Liver (tissue), 9 donors: ENCODE data around the gene HS6ST3. TPM values are rescaled to one million over a fixed set of nuclear protein-coding genes. Genes with fewer than 3 reads are reported as not detected.

Experiments used
- DNase-seq: peaks from one replicate; pipeline ENCODE4 v3.0.0-alpha.2; 2017; ENCODE audit warnings: low spot score
- H3K27ac ChIP-seq, 2 donors: one replicate each; pipeline ENCODE4 v1.7.0; 2013; ENCODE audit warnings: inconsistent platforms in 2 of 2, low read length in 2 of 2, control low read depth in 1 of 2, low read depth in 1 of 2, mild to moderate bottlenecking in 1 of 2
- H3K27me3 ChIP-seq, 4 donors: one replicate each; pipeline versions ENCODE4 v1.6.1 to v1.7.0; 2013; ENCODE audit warnings: low read length in 3 of 4, inconsistent platforms in 1 of 4, mild to moderate bottlenecking in 1 of 4, moderate library complexity in 1 of 4; ENCODE audit not compliant: control insufficient read depth in 4 of 4, insufficient read depth in 4 of 4
- H3K36me3 ChIP-seq, 4 donors: one replicate each; pipeline versions ENCODE4 v1.6.1 to v1.7.0; 2013; ENCODE audit warnings: low read length in 3 of 4, mild to moderate bottlenecking in 3 of 4, low read depth in 1 of 4, moderate library complexity in 1 of 4; ENCODE audit not compliant: control insufficient read depth in 4 of 4, insufficient read depth in 3 of 4
- H3K4me1 ChIP-seq, 4 donors: one replicate each; pipeline versions ENCODE4 v1.6.1 to v1.7.0; 2013; ENCODE audit warnings: low read length in 3 of 4, mild to moderate bottlenecking in 3 of 4, moderate library complexity in 1 of 4; ENCODE audit not compliant: control insufficient read depth in 4 of 4, insufficient read depth in 4 of 4
- H3K4me3 ChIP-seq, 3 donors: one replicate each; pipeline versions ENCODE4 v1.6.1 to v1.7.0; 2013; ENCODE audit warnings: low read length in 3 of 3, control low read depth in 1 of 3, low read depth in 1 of 3, mild to moderate bottlenecking in 1 of 3
- H3K9ac ChIP-seq, 2 donors: one replicate each; pipeline ENCODE4 v1.7.0; 2013; ENCODE audit warnings: low read length in 2 of 2, mild to moderate bottlenecking in 2 of 2, moderate library complexity in 2 of 2, control low read depth in 1 of 2, low read depth in 1 of 2
- H3K9me3 ChIP-seq, 4 donors: one replicate each; pipeline versions ENCODE4 v1.6.1 to v1.7.0; 2013; ENCODE audit warnings: low read length in 3 of 4; ENCODE audit not compliant: control insufficient read depth in 4 of 4
- EGR1 ChIP-seq, 2 donors: IDR thresholded peaks; 2 replicates each; pipeline ENCODE4 v1.6.1; 2016 to 2018; ENCODE audit warnings: antibody characterized with exemption in 2 of 2, low read depth in 2 of 2
- FOXA2 ChIP-seq: IDR thresholded peaks from 2 replicates; pipeline ENCODE4 v1.6.1; 2016; ENCODE audit warnings: antibody characterized with exemption
- GABPA ChIP-seq, 2 donors: IDR thresholded peaks in 1 of 2; conservative IDR thresholded peaks in 1 of 2; 2 replicates each; pipeline ENCODE4 v1.6.1; 2016; ENCODE audit warnings: antibody characterized with exemption in 2 of 2, mild to moderate bottlenecking in 1 of 2, moderate library complexity in 1 of 2
- HNF4A ChIP-seq, 2 donors: conservative IDR thresholded peaks; 2 replicates each; pipeline ENCODE4 v1.6.1; 2016; ENCODE audit warnings: antibody characterized with exemption in 2 of 2, mild to moderate bottlenecking in 2 of 2
- HNF4G ChIP-seq: IDR thresholded peaks from 2 replicates; pipeline ENCODE4 v1.6.1; 2016; ENCODE audit warnings: antibody characterized with exemption
- JUND ChIP-seq, 2 donors: IDR thresholded peaks; 2 replicates each; pipeline ENCODE4 v1.6.1; 2016; ENCODE audit warnings: antibody characterized with exemption in 2 of 2
- NR2F2 ChIP-seq: IDR thresholded peaks from 2 replicates; pipeline ENCODE4 v1.6.1; 2016; ENCODE audit warnings: antibody characterized with exemption
- RAD21 ChIP-seq, 2 donors: IDR thresholded peaks; 2 replicates each; pipeline ENCODE4 v1.6.1; 2016; ENCODE audit warnings: antibody characterized with exemption in 2 of 2, mild to moderate bottlenecking in 2 of 2
- RXRA ChIP-seq, 2 donors: IDR thresholded peaks; 2 replicates each; pipeline ENCODE4 v1.6.1; 2017 to 2018; ENCODE audit warnings: antibody characterized with exemption in 2 of 2, mild to moderate bottlenecking in 1 of 2
- SP1 ChIP-seq: IDR thresholded peaks from 2 replicates; pipeline ENCODE4 v1.6.1; 2018; ENCODE audit warnings: antibody characterized with exemption, mild to moderate bottlenecking
- TAF1 ChIP-seq: conservative IDR thresholded peaks from 2 replicates; pipeline ENCODE4 v1.6.1; 2016; ENCODE audit warnings: antibody characterized with exemption, mild to moderate bottlenecking
- WGBS: extraction: QIAGEN DNeasy Blood & Tissue Kit; methylation state at CpG from one replicate; pipeline ENCODE4 v1.1.7; 2013; 5-methylcytosine and 5-hydroxymethylcytosine counted together
- polyA plus RNA-seq, 2 donors: library from polyadenylated mRNA; stranded (reverse) in 1 of 2; unstranded in 1 of 2; fragments of 200-250 nt in 1 of 2; fragments of >200 nt in 1 of 2; fragmentation: Nextera tagmentation in 1 of 2; extraction: Ambion mirVana in 1 of 2; gene quantifications; one replicate each; pipeline versions ENCODE4 v1.2.1 to v1.2.3, GENCODE V29; 2013 to 2015
- total RNA-seq, 2 donors: library from RNA; depleted of rRNA; stranded (reverse); fragments of >200 nt; gene quantifications; one replicate each; pipeline ENCODE4 v1.2.3, GENCODE V29; 2014
- TF ChIP-seq, protein P1 (sequence below): IDR thresholded peaks from 2 replicates; pipeline ENCODE4 v1.6.1; 2016; ENCODE audit warnings: antibody characterized with exemption
- TF ChIP-seq, protein P2 (sequence below): fragments of 150-350 bp; IDR thresholded peaks from 2 replicates; pipeline ENCODE4 v1.5.1; 2017; ENCODE audit warnings: improper control_type of control experiment, low read depth, low read length; ENCODE audit not compliant: missing input control
- TF ChIP-seq, protein P3 (sequence below): IDR thresholded peaks from 2 replicates; pipeline ENCODE4 v1.6.1; 2016; ENCODE audit warnings: antibody characterized with exemption
- TF ChIP-seq, protein P4 (sequence below): IDR thresholded peaks from 2 replicates; pipeline ENCODE4 v1.6.1; 2016; ENCODE audit warnings: antibody characterized with exemption, mild to moderate bottlenecking
- TF ChIP-seq, protein P5 (sequence below): IDR thresholded peaks from 2 replicates; pipeline ENCODE4 v1.6.1; 2016; ENCODE audit warnings: antibody characterized with exemption
- donor health status: healthy.
- donor health status: healthy.
- donor health status: healthy.
- donor health status: healthy.
- donor health status: healthy.

HS6ST3 gene
- total and polyA plus RNA-seq, 4 donors, result under 0.01 TPM; not detected in 3

DNA sequence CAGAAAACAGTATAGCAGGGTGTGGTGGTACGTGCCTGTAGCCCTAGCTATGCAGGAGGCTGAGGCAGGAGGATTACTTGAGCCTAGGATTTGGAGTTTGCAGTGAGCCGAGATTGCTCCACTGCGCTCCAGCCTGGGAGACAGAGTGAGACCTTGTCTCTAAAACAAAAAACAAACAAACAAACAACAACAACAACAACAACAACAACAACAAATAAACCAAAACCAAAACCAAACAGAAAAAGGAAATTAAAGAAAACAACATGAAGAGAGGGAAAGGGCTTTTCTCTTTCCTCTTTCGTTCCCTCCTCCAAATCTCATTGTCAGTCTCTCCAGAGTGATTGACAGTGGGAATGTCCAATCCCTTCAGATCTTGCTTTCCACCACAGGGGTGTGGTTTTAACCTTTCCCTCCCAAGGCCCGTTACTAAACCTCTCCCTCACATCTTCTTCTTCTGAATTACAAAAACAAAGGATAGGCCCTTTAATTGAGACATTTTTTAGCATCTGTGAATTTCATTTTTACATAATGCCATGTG, 341.2 kb downstream of the HS6ST3 start:
- DNase-seq, result no peak
- 72% methylated on average over 5 of the region's 5 CpGs for WGBS
- no peak overlapping the region for H3K9ac ChIP-seq
- no peaks in the 10 kb centered on the region for H3K27me3 ChIP-seq
- H3K4me3 ChIP-seq, result no peak overlapping the region
- no peak overlapping the region for H3K27ac ChIP-seq
- TF ChIP-seq, protein P1, sequence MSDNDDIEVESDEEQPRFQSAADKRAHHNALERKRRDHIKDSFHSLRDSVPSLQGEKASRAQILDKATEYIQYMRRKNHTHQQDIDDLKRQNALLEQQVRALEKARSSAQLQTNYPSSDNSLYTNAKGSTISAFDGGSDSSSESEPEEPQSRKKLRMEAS, result no peak
- TF ChIP-seq, protein P2, sequence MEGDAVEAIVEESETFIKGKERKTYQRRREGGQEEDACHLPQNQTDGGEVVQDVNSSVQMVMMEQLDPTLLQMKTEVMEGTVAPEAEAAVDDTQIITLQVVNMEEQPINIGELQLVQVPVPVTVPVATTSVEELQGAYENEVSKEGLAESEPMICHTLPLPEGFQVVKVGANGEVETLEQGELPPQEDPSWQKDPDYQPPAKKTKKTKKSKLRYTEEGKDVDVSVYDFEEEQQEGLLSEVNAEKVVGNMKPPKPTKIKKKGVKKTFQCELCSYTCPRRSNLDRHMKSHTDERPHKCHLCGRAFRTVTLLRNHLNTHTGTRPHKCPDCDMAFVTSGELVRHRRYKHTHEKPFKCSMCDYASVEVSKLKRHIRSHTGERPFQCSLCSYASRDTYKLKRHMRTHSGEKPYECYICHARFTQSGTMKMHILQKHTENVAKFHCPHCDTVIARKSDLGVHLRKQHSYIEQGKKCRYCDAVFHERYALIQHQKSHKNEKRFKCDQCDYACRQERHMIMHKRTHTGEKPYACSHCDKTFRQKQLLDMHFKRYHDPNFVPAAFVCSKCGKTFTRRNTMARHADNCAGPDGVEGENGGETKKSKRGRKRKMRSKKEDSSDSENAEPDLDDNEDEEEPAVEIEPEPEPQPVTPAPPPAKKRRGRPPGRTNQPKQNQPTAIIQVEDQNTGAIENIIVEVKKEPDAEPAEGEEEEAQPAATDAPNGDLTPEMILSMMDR, result no peak
- TF ChIP-seq GABPA (IDR thresholded peaks at IDR 0.05 in 1 of 2, conservative IDR thresholded peaks at IDR 0.05 in 1 of 2) (no peak), RAD21 (IDR thresholded peaks at IDR 0.05) (no peak), NR2F2 (no peak), EGR1 (IDR thresholded peaks at IDR 0.05; ENCODE audit: low read depth in 2 of 2) (no peak), TAF1 (no peak), HNF4G (no peak), SP1 (no peak), FOXA2 (no peak), HNF4A (conservative IDR thresholded peaks at IDR 0.05) (no peak)
- TF ChIP-seq, protein P3, sequence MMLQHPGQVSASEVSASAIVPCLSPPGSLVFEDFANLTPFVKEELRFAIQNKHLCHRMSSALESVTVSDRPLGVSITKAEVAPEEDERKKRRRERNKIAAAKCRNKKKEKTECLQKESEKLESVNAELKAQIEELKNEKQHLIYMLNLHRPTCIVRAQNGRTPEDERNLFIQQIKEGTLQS, result no peak
- TF ChIP-seq, protein P4, sequence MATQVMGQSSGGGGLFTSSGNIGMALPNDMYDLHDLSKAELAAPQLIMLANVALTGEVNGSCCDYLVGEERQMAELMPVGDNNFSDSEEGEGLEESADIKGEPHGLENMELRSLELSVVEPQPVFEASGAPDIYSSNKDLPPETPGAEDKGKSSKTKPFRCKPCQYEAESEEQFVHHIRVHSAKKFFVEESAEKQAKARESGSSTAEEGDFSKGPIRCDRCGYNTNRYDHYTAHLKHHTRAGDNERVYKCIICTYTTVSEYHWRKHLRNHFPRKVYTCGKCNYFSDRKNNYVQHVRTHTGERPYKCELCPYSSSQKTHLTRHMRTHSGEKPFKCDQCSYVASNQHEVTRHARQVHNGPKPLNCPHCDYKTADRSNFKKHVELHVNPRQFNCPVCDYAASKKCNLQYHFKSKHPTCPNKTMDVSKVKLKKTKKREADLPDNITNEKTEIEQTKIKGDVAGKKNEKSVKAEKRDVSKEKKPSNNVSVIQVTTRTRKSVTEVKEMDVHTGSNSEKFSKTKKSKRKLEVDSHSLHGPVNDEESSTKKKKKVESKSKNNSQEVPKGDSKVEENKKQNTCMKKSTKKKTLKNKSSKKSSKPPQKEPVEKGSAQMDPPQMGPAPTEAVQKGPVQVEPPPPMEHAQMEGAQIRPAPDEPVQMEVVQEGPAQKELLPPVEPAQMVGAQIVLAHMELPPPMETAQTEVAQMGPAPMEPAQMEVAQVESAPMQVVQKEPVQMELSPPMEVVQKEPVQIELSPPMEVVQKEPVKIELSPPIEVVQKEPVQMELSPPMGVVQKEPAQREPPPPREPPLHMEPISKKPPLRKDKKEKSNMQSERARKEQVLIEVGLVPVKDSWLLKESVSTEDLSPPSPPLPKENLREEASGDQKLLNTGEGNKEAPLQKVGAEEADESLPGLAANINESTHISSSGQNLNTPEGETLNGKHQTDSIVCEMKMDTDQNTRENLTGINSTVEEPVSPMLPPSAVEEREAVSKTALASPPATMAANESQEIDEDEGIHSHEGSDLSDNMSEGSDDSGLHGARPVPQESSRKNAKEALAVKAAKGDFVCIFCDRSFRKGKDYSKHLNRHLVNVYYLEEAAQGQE, result no peak
- TF ChIP-seq, protein P5, sequence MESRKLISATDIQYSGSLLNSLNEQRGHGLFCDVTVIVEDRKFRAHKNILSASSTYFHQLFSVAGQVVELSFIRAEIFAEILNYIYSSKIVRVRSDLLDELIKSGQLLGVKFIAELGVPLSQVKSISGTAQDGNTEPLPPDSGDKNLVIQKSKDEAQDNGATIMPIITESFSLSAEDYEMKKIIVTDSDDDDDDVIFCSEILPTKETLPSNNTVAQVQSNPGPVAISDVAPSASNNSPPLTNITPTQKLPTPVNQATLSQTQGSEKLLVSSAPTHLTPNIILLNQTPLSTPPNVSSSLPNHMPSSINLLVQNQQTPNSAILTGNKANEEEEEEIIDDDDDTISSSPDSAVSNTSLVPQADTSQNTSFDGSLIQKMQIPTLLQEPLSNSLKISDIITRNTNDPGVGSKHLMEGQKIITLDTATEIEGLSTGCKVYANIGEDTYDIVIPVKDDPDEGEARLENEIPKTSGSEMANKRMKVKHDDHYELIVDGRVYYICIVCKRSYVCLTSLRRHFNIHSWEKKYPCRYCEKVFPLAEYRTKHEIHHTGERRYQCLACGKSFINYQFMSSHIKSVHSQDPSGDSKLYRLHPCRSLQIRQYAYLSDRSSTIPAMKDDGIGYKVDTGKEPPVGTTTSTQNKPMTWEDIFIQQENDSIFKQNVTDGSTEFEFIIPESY, result no peak
- no peaks in the 10 kb centered on the region for H3K4me1 ChIP-seq
- no peaks in the 10 kb centered on the region for H3K36me3 ChIP-seq
- H3K9me3 ChIP-seq, result no peaks in the 10 kb centered on the region

DNA sequence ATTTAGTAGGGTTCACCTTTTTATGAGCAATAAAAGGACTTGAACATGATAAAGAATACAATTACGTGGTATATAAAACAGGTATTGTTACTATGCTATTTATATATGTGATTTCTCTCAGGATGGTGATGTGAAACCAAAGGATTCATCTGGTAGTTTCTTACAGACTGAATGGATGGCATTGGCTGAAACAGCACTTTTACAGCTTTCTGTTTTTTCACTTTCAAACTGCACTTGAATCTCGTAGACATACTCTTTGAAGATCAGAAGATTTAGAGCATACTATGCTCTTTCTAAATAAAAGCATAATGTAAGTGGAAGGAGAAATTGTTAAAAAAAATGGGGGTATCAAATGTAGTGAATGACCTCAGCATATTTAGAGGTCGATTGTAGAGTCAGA, 354.8 kb downstream of the HS6ST3 start:
- H3K27ac ChIP-seq, result no peak overlapping the region
- peaks cover 0 to 3% (median 0%) of the 10 kb centered on the region in 4 donors for H3K9me3 ChIP-seq
- H3K4me3 ChIP-seq, result no peak overlapping the region
- DNase-seq, result no peak
- 49% methylated on average over 3 of the region's 3 CpGs for WGBS
- no peaks in the 10 kb centered on the region for H3K4me1 ChIP-seq
- no peaks in the 10 kb centered on the region for H3K27me3 ChIP-seq
- no peaks in the 10 kb centered on the region for H3K36me3 ChIP-seq
- H3K9ac ChIP-seq, result no peak overlapping the region
- TF ChIP-seq FOXA2, result no peak
- TF ChIP-seq, protein P1, result no peak
- no peak for TF ChIP-seq EGR1 (IDR thresholded peaks at IDR 0.05; ENCODE audit: low read depth in 2 of 2)
- TF ChIP-seq RXRA (IDR thresholded peaks at IDR 0.05), result no peak
- TF ChIP-seq NR2F2, result no peak
- TF ChIP-seq, protein P4, result no peak
- TF ChIP-seq JUND (IDR thresholded peaks at IDR 0.05), result no peak
- TF ChIP-seq, protein P2, result no peak
- no peak for TF ChIP-seq TAF1
- TF ChIP-seq SP1, result no peak
